WI38 (cell line): Measurements from ENCODE around the gene SLC1A7.

ENCODE experiments used
- H3K4me3 ChIP-seq: 2 replicates; pipeline ENCODE4 v1.5.1; 2011; ENCODE audit warnings: low read depth, mild to moderate bottlenecking, control low read depth, low read length
- CTCF ChIP-seq: IDR thresholded peaks from 2 replicates; pipeline ENCODE4 v1.5.1; 2012; ENCODE audit warnings: low read depth, mild to moderate bottlenecking, control low read depth, low read length

The SLC1A7 gene

GRCh38 chr1:53074313-53075154 is 67.9 kb downstream of the SLC1A7 start:
- no peak for TF ChIP-seq CTCF

GRCh38 chr1:53073868-53074311 is 68.5 kb downstream of the SLC1A7 start:
- no peak for TF ChIP-seq CTCF

More at GRCh38 chr1:53074313-53075154, 67.9 kb downstream of the SLC1A7 start:
- H3K4me3 ChIP-seq = no peak overlapping the region

GRCh38 chr1:53073287-53073686 is 69.2 kb downstream of the SLC1A7 start:
- TF ChIP-seq CTCF = no peak
- no peak overlapping the region for H3K4me3 ChIP-seq

More at GRCh38 chr1:53073868-53074311, 68.5 kb downstream of the SLC1A7 start:
- no peak overlapping the region for H3K4me3 ChIP-seq

GRCh38 chr1:53071915-53072314 is 70.5 kb downstream of the SLC1A7 start:
- TF ChIP-seq CTCF = no peak
- no peak overlapping the region for H3K4me3 ChIP-seq

GRCh38 chr1:53071167-53071865 is 71.1 kb downstream of the SLC1A7 start:
- no peak overlapping the region for H3K4me3 ChIP-seq

GRCh38 chr1:53070621-53071020 is 71.8 kb downstream of the SLC1A7 start:
- H3K4me3 ChIP-seq = no peak overlapping the region
- TF ChIP-seq CTCF = no peak

More at GRCh38 chr1:53071167-53071865, 71.1 kb downstream of the SLC1A7 start:
- TF ChIP-seq CTCF = no peak
